Measurements from ENCODE around the gene PPP1R36.

The PPP1R36 gene

GRCh38 chr14:64531567-64531966 is 18.2 kb upstream of the PPP1R36 start:
- TF ChIP-seq, protein P1, sequence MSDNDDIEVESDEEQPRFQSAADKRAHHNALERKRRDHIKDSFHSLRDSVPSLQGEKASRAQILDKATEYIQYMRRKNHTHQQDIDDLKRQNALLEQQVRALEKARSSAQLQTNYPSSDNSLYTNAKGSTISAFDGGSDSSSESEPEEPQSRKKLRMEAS (IDR thresholded peaks at IDR 0.05; ENCODE audit: low read depth, low read length) = no peak
- no peak for TF ChIP-seq MYC (IDR thresholded peaks at IDR 0.05; ENCODE audit: low read depth, low read length)

DNA sequence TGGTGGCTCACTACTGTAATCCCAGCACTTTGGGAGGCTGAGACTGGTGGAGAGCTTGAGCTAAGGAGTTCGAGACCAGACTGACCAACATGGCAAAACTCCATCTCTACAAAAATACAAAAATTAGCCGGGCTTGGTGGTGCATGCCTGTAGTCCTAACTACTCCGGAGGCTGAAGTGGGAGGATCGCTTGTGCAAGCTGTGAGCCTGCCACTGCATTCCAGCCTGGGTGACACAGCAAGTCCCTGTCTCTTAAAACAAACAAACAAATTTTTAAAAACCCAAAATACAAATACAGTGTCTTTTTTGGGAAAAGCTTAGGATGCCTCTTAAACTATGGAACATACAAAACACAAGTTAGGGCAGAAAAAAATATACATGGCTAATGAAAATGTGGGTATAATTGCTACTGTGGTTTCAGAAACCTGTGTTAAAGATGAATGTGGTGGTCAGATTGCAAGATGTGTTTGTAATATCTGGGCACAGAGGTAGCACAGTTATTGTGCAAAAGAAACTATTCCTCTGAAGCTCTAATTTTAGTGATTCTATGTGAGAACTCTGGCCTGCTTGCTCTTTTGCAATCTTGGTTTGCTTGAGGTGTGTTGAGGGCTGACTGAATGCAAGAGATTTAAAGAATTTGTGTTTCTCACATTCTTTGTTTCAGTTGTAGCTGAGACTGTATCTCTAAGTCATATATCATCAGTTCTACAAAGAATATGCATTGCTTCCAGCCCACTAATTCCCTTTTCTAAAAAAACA is 13.1 kb upstream of the PPP1R36 start:
- DNase-seq (ENCODE audit: low read depth) = no peak
- no peak overlapping the region for H3K4me3 ChIP-seq (ENCODE audit: low read depth, low read length)
- TF ChIP-seq, protein P1 (IDR thresholded peaks at IDR 0.05; ENCODE audit: low read depth, low read length) = no peak
- TF ChIP-seq, protein P2, sequence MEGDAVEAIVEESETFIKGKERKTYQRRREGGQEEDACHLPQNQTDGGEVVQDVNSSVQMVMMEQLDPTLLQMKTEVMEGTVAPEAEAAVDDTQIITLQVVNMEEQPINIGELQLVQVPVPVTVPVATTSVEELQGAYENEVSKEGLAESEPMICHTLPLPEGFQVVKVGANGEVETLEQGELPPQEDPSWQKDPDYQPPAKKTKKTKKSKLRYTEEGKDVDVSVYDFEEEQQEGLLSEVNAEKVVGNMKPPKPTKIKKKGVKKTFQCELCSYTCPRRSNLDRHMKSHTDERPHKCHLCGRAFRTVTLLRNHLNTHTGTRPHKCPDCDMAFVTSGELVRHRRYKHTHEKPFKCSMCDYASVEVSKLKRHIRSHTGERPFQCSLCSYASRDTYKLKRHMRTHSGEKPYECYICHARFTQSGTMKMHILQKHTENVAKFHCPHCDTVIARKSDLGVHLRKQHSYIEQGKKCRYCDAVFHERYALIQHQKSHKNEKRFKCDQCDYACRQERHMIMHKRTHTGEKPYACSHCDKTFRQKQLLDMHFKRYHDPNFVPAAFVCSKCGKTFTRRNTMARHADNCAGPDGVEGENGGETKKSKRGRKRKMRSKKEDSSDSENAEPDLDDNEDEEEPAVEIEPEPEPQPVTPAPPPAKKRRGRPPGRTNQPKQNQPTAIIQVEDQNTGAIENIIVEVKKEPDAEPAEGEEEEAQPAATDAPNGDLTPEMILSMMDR (IDR thresholded peaks at IDR 0.05; ENCODE audit: low read depth, low read length) = no peak
- TF ChIP-seq POLR2A (IDR thresholded peaks at IDR 0.05; ENCODE audit: extremely low read depth, insufficient read length) (no peak), MYC (IDR thresholded peaks at IDR 0.05; ENCODE audit: low read depth, low read length) (no peak)

More at GRCh38 chr14:64531567-64531966, 18.2 kb upstream of the PPP1R36 start:
- no peak overlapping the region for H3K4me3 ChIP-seq (ENCODE audit: low read depth, low read length)
- DNase-seq (ENCODE audit: low read depth) = no peak

DNA sequence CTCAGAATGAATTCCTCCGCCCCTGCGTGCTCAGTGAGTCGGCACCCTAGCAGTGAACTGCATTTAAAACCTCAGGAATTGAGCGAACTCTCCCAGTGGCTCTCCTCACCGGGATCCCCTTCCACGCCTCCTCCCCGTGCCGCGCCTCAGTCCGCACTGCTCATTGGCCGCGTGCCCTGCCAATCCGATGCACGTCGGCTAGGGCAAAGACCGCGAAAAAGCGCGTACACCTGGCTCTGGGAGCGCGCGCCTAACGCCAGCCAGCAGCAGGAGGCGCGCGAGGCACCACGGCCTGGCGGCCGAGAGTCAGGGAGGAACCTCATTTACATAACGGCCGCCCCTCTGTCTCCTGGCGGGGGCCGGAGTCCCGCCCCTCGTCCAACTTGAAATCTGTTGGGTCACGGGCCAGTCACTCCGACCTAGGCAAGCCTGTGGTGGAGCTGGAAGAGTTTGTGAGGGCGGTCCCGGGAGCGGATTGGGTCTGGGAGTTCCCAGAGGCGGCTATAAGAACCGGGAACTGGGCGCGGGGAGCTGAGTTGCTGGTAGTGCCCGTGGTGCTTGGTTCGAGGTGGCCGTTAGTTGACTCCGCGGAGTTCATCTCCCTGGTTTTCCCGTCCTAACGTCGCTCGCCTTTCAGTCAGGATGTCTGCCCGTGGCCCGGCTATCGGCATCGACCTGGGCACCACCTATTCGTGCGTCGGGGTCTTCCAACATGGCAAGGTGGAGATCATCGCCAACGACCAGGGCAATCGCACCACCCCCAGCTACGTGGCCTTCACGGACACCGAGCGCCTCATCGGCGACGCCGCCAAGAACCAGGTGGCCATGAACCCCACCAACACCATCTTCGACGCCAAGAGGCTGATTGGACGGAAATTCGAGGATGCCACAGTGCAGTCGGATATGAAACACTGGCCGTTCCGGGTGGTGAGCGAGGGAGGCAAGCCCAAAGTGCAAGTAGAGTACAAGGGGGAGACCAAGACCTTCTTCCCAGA is 9.3 kb upstream of the PPP1R36 start, which contains the start of gene HSPA2:
TSS of gene HSPA2 (plus strand) at position 534 of the 995 bp plus-strand sequence. CDS start at position 643, 109 bp downstream.
- H3K4me3 ChIP-seq (ENCODE audit: low read depth, low read length) = peak within 1 kb of the TSS; percentile 54
- TF ChIP-seq, protein P1 (IDR thresholded peaks at IDR 0.05; ENCODE audit: low read depth, low read length) = no peak
- TF ChIP-seq, protein P2 (IDR thresholded peaks at IDR 0.05; ENCODE audit: low read depth, low read length) = peak; percentile 35
- DNase-seq (ENCODE audit: low read depth) = peak; percentile 91

- TF ChIP-seq, protein P1 (IDR thresholded peaks at IDR 0.05; ENCODE audit: low read depth, low read length) = no peak
- TF ChIP-seq MYC (IDR thresholded peaks at IDR 0.05; ENCODE audit: low read depth, low read length) (no peak), POLR2A (IDR thresholded peaks at IDR 0.05; ENCODE audit: extremely low read depth, insufficient read length) (no peak)
- TF ChIP-seq, protein P2 (IDR thresholded peaks at IDR 0.05; ENCODE audit: low read depth, low read length) = no peak
- no peak for DNase-seq (ENCODE audit: low read depth)
- H3K4me3 ChIP-seq (ENCODE audit: low read depth, low read length) = no peak overlapping the region
These were observed 8.3 kb upstream of the PPP1R36 start for GRCh38 chr14:64541261-64541971.

- DNase-seq (ENCODE audit: low read depth) = no peak
- TF ChIP-seq POLR2A (IDR thresholded peaks at IDR 0.05; ENCODE audit: extremely low read depth, insufficient read length) (no peak), MYC (IDR thresholded peaks at IDR 0.05; ENCODE audit: low read depth, low read length) (no peak)
- TF ChIP-seq, protein P2 (IDR thresholded peaks at IDR 0.05; ENCODE audit: low read depth, low read length) = no peak
- TF ChIP-seq, protein P1 (IDR thresholded peaks at IDR 0.05; ENCODE audit: low read depth, low read length) = no peak
- no peak overlapping the region for H3K4me3 ChIP-seq (ENCODE audit: low read depth, low read length)
These were observed 7.6 kb upstream of the PPP1R36 start for GRCh38 chr14:64541972-64542835.
